Common myeloid progenitor, CD34-positive (primary cell): ENCODE measurements around the gene FHIT.

ENCODE experiments used
- CTCF ChIA-PET: fragments of 350-600 bp; sonication (Branson Sonifier 250); formaldehyde crosslinking; loops from one replicate; lab custom pipeline; 2021; ENCODE audit warnings: antibody characterized with exemption; lab: Charles Lee
- POLR2A ChIA-PET: fragments of 350-600 bp; sonication (Branson Sonifier 250); formaldehyde crosslinking; loops from one replicate; lab custom pipeline; 2021; ENCODE audit warnings: antibody characterized with exemption; lab: Charles Lee
- DNase-seq, 3 donors: peaks; one replicate each; pipeline versions ENCODE4 v3.0.0 to v3.0.0-alpha.2; 2013
- H3K27ac ChIP-seq, 2 experiments: 1 replicate in 1 of 2; 2 replicates in 1 of 2; pipeline ENCODE4 v1.7.0; 2013; ENCODE audit warnings: inconsistent platforms in 2 of 2, low read length in 2 of 2, mild to moderate bottlenecking in 2 of 2, low read depth in 1 of 2, moderate library complexity in 1 of 2; ENCODE audit not compliant: severe bottlenecking in 2 of 2, insufficient read depth in 1 of 2, poor library complexity in 1 of 2
- H3K27me3 ChIP-seq, 5 experiments: replicated peaks in 2 of 5; 1 replicate in 3 of 5; 2 replicates in 2 of 5; pipeline versions ENCODE4 v1.6.1 to v1.7.0; 2013; ENCODE audit warnings: low read length in 4 of 5, mild to moderate bottlenecking in 2 of 5, moderate library complexity in 2 of 5, inconsistent platforms in 1 of 5; ENCODE audit not compliant: insufficient read depth in 5 of 5, control insufficient read depth in 4 of 5
- H3K36me3 ChIP-seq, 4 experiments: 1 replicate in 2 of 4; 2 replicates in 2 of 4; pipeline versions ENCODE4 v1.6.1 to v1.7.0; 2013; ENCODE audit warnings: low read length in 3 of 4, control low read depth in 1 of 4, mild to moderate bottlenecking in 1 of 4; ENCODE audit not compliant: control insufficient read depth in 4 of 4, insufficient read depth in 4 of 4
- H3K4me1 ChIP-seq, 4 experiments: 1 replicate in 3 of 4; 2 replicates in 1 of 4; pipeline versions ENCODE4 v1.6.1 to v1.7.1; 2013; ENCODE audit warnings: low read length in 3 of 4, mild to moderate bottlenecking in 3 of 4, control low read depth in 1 of 4, inconsistent platforms in 1 of 4, moderate library complexity in 1 of 4; ENCODE audit not compliant: control insufficient read depth in 4 of 4, insufficient read depth in 4 of 4; ENCODE audit errors: control extremely low read depth in 1 of 4
- H3K4me3 ChIP-seq, 7 experiments: 1 replicate in 4 of 7; 2 replicates in 3 of 7; pipeline versions ENCODE4 v1.5.1 to v1.7.0; 2013; ENCODE audit warnings: mild to moderate bottlenecking in 7 of 7, low read length in 6 of 7, moderate library complexity in 6 of 7, inconsistent platforms in 2 of 7, low read depth in 2 of 7, control low read depth in 1 of 7; ENCODE audit not compliant: insufficient read depth in 4 of 7, control insufficient read depth in 1 of 7; ENCODE audit errors: extremely low read depth in 1 of 7
- H3K9me3 ChIP-seq, 5 experiments: 1 replicate in 4 of 5; 2 replicates in 1 of 5; pipeline versions ENCODE4 v1.6.1 to v1.7.1; 2013; ENCODE audit warnings: low read length in 4 of 5, mild to moderate bottlenecking in 2 of 5, inconsistent platforms in 1 of 5, low read depth in 1 of 5, moderate library complexity in 1 of 5; ENCODE audit not compliant: control insufficient read depth in 4 of 5, insufficient read depth in 2 of 5; ENCODE audit errors: control extremely low read depth in 1 of 5
- WGBS: methylation state at CpG from one replicate; pipeline ENCODE4 v1.1.5; 2013; ENCODE audit not compliant: insufficient coverage; 5-methylcytosine and 5-hydroxymethylcytosine counted together

Gene FHIT

DNA sequence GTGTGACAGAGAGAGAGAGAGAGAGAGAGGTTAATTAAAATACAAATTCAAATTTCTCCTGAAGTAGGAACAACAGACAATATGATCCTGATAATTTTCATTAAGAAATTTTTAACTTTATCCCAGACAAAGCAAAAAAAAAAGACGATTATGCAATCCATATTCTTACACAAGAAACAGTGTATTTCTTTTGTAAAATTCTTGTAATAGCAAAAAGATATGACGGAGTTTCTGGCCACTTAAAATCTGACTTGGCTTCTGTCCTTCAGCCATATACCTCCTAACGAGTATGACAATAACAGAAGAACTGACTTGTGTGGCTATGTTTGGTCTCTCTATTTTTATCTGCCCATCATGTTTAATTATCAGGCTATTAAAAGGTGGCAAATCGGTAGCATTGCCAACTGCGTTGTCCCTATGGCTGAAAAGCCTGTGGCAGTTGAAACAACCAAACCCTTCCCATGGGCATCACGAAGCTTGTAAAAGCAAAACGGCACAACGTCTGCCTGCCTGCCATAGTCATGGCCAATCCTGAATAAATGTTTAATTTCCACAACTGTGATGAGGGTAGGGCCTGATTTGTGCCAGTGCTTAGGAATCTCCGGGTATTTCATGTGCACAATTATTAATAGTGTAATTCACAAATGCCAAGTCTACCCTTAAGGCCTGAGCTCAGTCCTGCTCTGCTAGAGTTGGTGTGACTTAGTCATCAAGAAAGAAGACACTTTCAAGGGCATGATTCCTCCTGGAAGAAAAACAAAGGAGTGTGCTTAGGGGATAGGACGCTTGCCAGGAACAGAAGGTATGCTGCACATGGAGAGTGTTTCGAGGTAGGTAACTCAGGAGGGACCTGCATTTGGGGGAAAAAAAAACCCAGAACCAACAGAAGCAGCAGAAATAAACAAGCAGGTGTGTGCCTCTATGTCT lies 1090.2 kb downstream of the FHIT start:
- DNase-seq = no peak
- Histone ChIP-seq H3K4me1 (peaks cover 0 to 4% (median 0%) of the 10 kb centered on the region in 4 experiments), H3K27me3 (no peaks in the 10 kb centered on the region), H3K27ac (no peak overlapping the region), H3K9me3 (no peaks in the 10 kb centered on the region), H3K36me3 (no peaks in the 10 kb centered on the region), H3K4me3 (no peak overlapping the region)
- 100% methylated on average over 8 of the region's 11 CpGs for WGBS
- ChIA-PET CTCF (no interaction called here), POLR2A (no interaction called here)

DNA sequence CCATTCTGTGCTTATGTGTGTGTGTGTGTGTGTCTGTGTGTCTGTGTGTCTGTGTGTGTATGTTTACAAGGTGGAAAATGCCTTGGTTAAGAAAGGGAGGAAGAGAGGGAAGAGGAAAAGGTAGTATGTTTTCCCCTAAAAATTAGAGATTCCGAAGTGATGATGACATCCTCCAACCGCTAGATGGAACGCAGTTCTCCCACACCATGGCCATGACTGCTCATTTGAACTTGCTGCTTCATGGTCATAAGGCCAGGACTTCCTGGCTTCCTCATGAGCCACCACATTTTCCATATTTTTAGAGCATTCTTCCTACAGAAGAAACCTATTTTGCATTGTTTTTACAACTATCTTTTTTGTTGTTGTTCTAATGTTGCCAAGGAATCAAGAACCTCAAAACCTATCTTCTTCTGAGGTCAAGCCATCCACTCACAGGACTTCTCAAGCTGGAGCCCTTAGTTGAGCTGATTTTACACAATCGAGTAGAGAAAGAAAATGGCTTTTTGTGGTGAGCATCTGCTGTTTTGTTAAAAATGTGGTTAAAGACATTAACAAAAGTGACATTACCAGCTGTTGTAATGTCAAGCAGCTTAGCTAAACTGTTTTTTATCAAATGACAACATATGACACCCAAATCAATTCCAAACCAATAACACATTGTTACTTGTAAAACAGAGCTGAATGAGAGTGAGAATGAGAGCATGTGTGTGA lies 1091.0 kb downstream of the FHIT start:
- H3K36me3 ChIP-seq = no peaks in the 10 kb centered on the region
- CTCF ChIA-PET = no interaction called here

DNA sequence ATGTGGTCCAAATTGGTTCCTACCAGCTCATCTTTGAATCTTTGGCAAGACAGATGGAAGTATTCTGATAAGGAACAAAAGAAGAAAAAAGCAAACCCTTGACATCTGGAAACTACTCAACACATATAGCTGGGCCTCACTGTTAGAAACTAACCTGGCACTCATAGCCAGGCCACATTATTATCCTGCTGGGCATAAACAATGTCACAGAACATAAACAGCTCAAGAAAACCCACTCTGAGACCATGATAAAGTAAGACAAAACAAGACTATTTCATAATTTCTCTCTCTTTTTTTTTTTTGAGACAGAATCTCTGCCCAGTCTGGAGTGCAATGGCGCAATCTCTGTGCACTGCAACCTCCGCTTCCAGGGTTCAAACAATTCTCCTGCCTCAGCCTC lies 1093.2 kb downstream of the FHIT start:
- no peak overlapping the region for H3K27ac ChIP-seq
- CTCF ChIA-PET = interaction anchor here (0.6 kb wide), 1 partner anchor 273 kb away, joined by 6 read pairs; no protein-coding TSS in a partner anchor
- H3K4me3 ChIP-seq = no peak overlapping the region
- POLR2A ChIA-PET = interaction anchor here (0.6 kb wide), 1 partner anchor 858 kb away, joined by 3 read pairs; no protein-coding TSS in a partner anchor
- H3K4me1 ChIP-seq = peaks cover 0 to 4% (median 0%) of the 10 kb centered on the region in 4 experiments
- no peaks in the 10 kb centered on the region for H3K9me3 ChIP-seq
- no peaks in the 10 kb centered on the region for H3K27me3 ChIP-seq
- no peak for DNase-seq
- WGBS = 100% methylated on average over 1 of the region's 2 CpGs
- H3K36me3 ChIP-seq = no peaks in the 10 kb centered on the region

More for the DNA sequence above, 1091.0 kb downstream of the FHIT start:
- POLR2A ChIA-PET = no interaction called here
- peak in 2 of 3 donors; percentile 32 to 49 for DNase-seq
- H3K4me1 ChIP-seq = peaks cover 0 to 4% (median 0%) of the 10 kb centered on the region in 4 experiments
- no peak overlapping the region for H3K27ac ChIP-seq
- WGBS = 100% methylated on average over 3 of the region's 4 CpGs
- H3K4me3 ChIP-seq = no peak overlapping the region
- H3K9me3 ChIP-seq = no peaks in the 10 kb centered on the region
- H3K27me3 ChIP-seq = no peaks in the 10 kb centered on the region

DNA sequence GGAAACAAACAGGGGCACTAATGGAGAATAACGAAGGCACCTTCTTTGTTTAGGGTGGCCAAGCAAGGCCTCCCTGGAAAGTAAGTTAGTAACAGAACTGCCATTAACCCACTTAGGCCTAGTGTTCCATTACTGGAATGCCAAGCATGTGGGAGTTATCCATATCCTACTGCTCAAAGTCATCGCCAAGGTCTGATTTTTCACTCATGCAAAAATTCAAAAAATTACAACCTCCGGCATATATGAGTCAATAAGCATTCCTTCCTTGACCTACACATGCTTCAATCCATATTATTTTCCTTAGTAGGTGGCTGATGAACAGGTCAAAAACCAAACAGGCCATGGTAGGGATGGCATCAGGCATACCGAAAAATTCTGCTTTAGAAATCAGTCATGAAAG lies 1097.2 kb downstream of the FHIT start:
- ChIA-PET CTCF (no interaction called here), POLR2A (no interaction called here)
- WGBS = 92% methylated on average over 4 of the region's 4 CpGs
- Histone ChIP-seq H3K36me3 (no peaks in the 10 kb centered on the region), H3K4me3 (no peak overlapping the region), H3K27me3 (no peaks in the 10 kb centered on the region), H3K27ac (no peak overlapping the region), H3K9me3 (no peaks in the 10 kb centered on the region), H3K4me1 (no peaks in the 10 kb centered on the region)
- DNase-seq = no peak

DNA sequence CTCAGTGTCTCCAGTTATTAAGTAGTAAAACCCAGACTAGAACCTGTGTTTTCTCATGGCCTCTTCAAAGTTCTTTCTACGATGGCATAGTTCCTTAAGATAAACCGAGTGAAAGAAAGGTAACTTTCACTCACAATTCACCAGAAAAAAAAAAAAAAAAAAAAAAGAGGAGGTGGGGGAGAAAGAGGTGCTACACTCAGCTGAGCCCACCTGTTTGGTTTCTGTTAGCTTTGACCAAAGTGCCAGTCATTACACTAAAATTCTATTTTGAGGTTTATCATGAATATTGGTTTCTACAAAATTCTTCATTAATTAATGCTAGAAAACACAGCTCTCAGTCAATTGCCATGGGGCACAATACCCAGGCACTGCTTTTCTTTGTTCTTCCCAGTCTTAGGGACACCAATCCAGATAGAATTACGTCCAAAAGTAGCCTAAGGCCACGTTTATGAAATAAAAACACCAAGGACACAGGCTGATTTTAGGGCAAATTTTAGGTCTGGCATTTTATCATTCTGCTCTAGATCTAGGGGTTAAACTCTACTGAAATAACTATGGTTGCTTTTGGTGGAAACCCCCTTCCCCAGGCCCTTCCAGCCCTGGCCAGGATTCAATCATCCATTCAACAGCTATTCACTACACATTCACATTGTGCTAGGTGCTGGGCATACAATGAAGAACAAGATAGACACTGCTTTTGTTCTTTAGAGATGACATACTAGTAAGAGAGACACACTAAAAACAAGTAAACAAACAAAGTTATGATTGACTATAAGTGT lies 1097.8 kb downstream of the FHIT start:
- ChIA-PET CTCF (no interaction called here), POLR2A (no interaction called here)
- no peak for DNase-seq
- Histone ChIP-seq H3K4me1 (no peaks in the 10 kb centered on the region), H3K27ac (no peak overlapping the region), H3K36me3 (no peaks in the 10 kb centered on the region), H3K27me3 (no peaks in the 10 kb centered on the region), H3K9me3 (no peaks in the 10 kb centered on the region), H3K4me3 (no peak overlapping the region)
- WGBS = no CpG with 5 or more reads among the region's 4 CpGs

DNA sequence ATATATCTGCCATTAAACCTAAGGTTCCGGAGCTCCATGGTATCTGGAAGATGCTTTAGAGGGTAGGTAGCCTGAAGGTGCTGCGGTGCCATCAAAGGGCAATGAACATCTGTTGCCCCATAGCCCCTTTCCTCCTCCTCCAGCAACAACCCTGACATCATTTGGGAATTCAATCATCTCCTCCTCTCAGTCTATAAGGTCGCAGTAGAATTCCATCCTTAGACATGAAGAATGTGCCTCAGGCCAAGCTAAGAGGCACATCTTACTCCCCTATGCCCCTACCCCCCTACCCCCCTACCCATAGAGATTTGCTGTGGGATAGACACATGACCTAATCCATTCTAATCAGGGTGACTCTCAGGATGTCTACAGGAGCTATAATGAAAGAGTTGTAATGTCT lies 1101.8 kb downstream of the FHIT start:
- CTCF ChIA-PET = no interaction called here
- Histone ChIP-seq H3K9me3 (no peaks in the 10 kb centered on the region), H3K4me1 (no peaks in the 10 kb centered on the region), H3K36me3 (no peaks in the 10 kb centered on the region), H3K27me3 (no peaks in the 10 kb centered on the region), H3K27ac (no peak overlapping the region), H3K4me3 (no peak overlapping the region)
- no CpG with 5 or more reads among the region's 3 CpGs for WGBS
- no peak for DNase-seq
- POLR2A ChIA-PET = no interaction called here
